ENCODE measurements around the gene FOXP4.

FOXP4 gene

DNA sequence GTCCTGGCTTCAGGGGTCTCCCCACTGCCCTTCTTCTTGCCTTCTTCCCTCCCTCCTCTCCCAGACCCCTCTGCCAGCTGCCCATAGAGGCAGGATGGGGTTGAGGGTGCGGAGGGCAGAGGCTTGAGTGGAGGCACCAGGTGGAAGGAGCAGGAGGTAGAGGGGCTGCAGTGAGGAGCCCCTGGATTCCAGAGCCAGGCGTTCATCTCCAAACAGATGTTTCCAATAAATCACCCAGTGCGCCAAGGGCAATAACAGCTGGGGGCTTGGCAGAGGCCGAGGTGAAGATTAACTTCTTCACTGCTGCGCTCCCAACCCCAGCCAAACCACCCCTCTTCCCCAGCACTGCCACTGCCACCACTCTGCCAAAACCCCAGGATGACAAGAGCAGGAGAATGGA, 102.7 kb downstream of the FOXP4 start:
- no peak for FAIRE-seq
- DNase-seq (ENCODE audit: insufficient read length), result no peak
- TF ChIP-seq POLR2A (IDR thresholded peaks at IDR 0.05; ENCODE audit: low read depth, low read length), result no peak
- no peak for TF ChIP-seq POLR2AphosphoS5 (IDR thresholded peaks at IDR 0.05; ENCODE audit: low read depth, low read length)
- TF ChIP-seq TAF1 (IDR thresholded peaks at IDR 0.05; ENCODE audit: borderline replicate concordance, low read depth, low read length), result no peak

DNA sequence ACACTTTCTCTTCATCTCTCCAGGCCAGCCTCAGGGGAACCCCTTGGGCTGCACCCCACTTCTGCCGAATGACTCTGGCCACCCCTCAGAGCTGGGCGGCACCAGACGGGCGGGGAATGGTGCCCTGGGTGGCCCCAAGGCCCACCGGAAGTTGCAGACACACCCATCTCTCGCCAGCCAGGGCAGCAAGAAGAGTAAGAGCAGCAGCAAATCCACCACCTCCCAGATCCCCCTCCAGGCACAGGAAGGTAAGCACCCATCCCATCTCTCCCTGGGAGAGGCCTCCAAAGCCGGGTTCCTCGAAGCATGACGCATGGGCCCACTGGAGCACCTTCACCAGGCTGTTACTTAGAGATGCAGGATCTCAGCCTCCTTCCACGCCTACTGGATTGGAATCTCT, 103.4 kb downstream of the FOXP4 start:
- FAIRE-seq (no peak), DNase-seq (ENCODE audit: insufficient read length) (no peak)
- TF ChIP-seq TAF1 (IDR thresholded peaks at IDR 0.05; ENCODE audit: borderline replicate concordance, low read depth, low read length) (no peak), POLR2A (IDR thresholded peaks at IDR 0.05; ENCODE audit: low read depth, low read length) (no peak), POLR2AphosphoS5 (IDR thresholded peaks at IDR 0.05; ENCODE audit: low read depth, low read length) (no peak)

DNA sequence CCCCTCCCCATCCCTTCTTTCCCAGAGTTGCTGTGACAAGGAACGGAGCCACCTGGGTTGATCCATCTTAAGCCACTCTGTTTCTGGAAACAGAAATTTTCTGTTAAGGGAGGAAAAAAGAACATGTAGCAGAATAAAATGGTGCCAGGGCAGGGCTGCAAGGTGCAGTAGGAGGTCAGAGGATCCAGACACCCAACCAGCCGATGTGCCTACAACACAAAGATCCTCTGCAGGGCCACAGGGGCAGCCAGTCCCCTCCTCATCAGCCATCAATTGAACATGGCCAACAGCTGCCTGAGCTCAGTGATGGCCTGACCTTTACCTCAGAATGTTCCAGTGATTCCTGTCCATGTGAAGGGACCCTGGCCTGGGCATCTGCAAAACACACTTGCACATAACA, 103.9 kb downstream of the FOXP4 start:
- TF ChIP-seq POLR2AphosphoS5 (IDR thresholded peaks at IDR 0.05; ENCODE audit: low read depth, low read length) (no peak), POLR2A (IDR thresholded peaks at IDR 0.05; ENCODE audit: low read depth, low read length) (no peak), TAF1 (IDR thresholded peaks at IDR 0.05; ENCODE audit: borderline replicate concordance, low read depth, low read length) (no peak)
- no peak for FAIRE-seq
- DNase-seq (ENCODE audit: insufficient read length), result no peak

DNA sequence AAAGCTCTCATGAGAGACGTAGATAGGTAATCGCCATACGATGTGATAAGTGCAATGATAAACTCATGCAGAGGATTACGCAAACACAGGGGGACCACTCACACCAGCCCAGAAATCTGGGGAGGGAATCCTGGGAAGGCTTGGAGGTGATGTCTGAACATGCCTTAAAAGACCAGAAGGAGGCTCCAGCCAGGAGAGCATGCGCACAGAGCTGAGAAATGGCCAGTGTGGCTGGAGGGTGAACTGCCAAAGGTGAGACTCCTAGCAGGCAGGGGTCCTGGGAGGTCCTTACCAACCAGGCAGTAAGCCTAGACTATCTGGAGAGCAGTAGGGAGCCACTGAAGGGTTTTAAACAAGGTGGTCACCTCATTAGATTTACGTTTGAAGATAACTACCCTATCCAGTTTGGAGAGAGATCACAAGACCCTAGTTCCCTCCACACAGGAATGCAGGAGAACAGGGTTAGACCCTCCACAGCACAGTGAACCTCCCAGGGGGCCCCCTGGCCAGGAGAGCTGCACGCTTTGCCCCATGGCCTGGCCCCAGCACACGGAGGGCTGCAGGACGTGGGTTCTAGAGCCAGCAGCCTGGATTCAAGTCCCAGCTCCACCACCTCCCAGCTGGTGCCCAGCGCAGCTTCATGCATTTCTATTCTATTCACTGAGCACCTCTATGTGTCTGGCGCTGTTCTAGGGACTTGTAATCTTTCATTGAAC, 105.2 kb downstream of the FOXP4 start:
- DNase-seq (ENCODE audit: insufficient read length), result no peak
- no peak for FAIRE-seq
- TF ChIP-seq POLR2A (IDR thresholded peaks at IDR 0.05; ENCODE audit: low read depth, low read length) (no peak), POLR2AphosphoS5 (IDR thresholded peaks at IDR 0.05; ENCODE audit: low read depth, low read length) (no peak), TAF1 (IDR thresholded peaks at IDR 0.05; ENCODE audit: borderline replicate concordance, low read depth, low read length) (no peak)
